ENCODE results near the gene CNTNAP2. TPM values are rescaled to one million over a fixed set of nuclear protein-coding genes. Genes with fewer than 3 reads are reported as not detected.

Gene CNTNAP2
- polyA plus RNA-seq, 2 donors = 0.41 to 0.48 TPM

GRCh38 chr7:146492017-146492416, 375.4 kb downstream of the CNTNAP2 start:
- 44 to 45% methylated on average over 4 of the region's 4 CpGs for WGBS, 2 donors
- Histone ChIP-seq H3K4me3 (ENCODE audit: low read depth in 1 of 2, low read length in 2 of 2) (no peak overlapping the region), H3K27ac (ENCODE audit: low read depth in 2 of 2, low read length in 1 of 2) (no peak overlapping the region), H3K9me3 (ENCODE audit: control insufficient read depth in 2 of 2, insufficient read depth in 1 of 2, low read depth in 1 of 2, low read length in 1 of 2) (peaks cover 0 to 5% of the 10 kb centered on the region in 2 donors), H3K4me1 (ENCODE audit: control insufficient read depth in 2 of 2, insufficient read depth in 2 of 2, low read length in 1 of 2) (no peaks in the 10 kb centered on the region), H3K36me3 (ENCODE audit: control insufficient read depth in 2 of 2, insufficient read depth in 2 of 2, low read length in 1 of 2) (no peaks in the 10 kb centered on the region), H3K27me3 (ENCODE audit: control insufficient read depth in 1 of 2, insufficient read depth in 2 of 2, low read length in 2 of 2) (no peaks in the 10 kb centered on the region)

DNA sequence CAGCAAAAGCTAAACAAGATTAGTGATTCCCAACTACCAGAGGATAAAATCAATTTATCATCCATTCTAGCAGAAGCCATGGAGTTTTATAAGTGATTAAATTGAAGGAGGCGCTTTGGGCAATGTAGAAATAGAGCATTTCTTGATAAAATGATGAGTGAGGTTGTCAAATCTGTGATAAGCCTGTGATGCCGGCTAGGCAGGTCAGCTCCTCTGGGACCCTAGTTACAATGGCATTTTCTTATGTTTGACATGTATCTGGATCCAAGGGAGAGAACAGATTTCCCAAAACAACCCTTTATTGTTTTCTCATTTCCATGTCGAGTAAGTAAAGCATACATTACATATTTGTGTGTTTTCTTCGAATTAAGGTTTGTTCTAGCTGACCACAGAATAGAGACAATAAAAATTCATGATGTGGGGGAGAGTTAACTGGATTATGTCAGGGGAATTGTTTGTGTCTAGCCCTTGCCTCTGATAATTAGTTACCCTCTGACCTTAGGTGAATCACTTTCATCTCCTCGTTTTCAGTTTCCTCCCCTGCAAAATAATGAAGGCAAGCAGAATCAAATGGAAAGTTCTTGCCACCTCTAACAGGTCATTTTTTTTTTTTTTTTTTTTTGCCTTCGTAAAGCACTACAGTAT, 378.5 kb downstream of the CNTNAP2 start:
- H3K27ac ChIP-seq (ENCODE audit: low read depth in 2 of 2, low read length in 1 of 2) = no peak overlapping the region

GRCh38 chr7:146496657-146497056, 380.1 kb downstream of the CNTNAP2 start:
- Histone ChIP-seq H3K9me3 (ENCODE audit: control insufficient read depth in 2 of 2, insufficient read depth in 1 of 2, low read depth in 1 of 2, low read length in 1 of 2) (no peaks in the 10 kb centered on the region), H3K4me1 (ENCODE audit: control insufficient read depth in 2 of 2, insufficient read depth in 2 of 2, low read length in 1 of 2) (no peaks in the 10 kb centered on the region), H3K27ac (ENCODE audit: low read depth in 2 of 2, low read length in 1 of 2) (no peak overlapping the region), H3K36me3 (ENCODE audit: control insufficient read depth in 2 of 2, insufficient read depth in 2 of 2, low read length in 1 of 2) (no peaks in the 10 kb centered on the region), H3K27me3 (ENCODE audit: control insufficient read depth in 1 of 2, insufficient read depth in 2 of 2, low read length in 2 of 2) (no peaks in the 10 kb centered on the region), H3K4me3 (ENCODE audit: low read depth in 1 of 2, low read length in 2 of 2) (no peak overlapping the region)
- WGBS, 2 donors = 55 to 58% methylated on average over 2 of the region's 2 CpGs

More for the DNA sequence above, 378.5 kb downstream of the CNTNAP2 start:
- Histone ChIP-seq H3K4me1 (ENCODE audit: control insufficient read depth in 2 of 2, insufficient read depth in 2 of 2, low read length in 1 of 2) (no peaks in the 10 kb centered on the region), H3K9me3 (ENCODE audit: control insufficient read depth in 2 of 2, insufficient read depth in 1 of 2, low read depth in 1 of 2, low read length in 1 of 2) (no peaks in the 10 kb centered on the region), H3K4me3 (ENCODE audit: low read depth in 1 of 2, low read length in 2 of 2) (no peak overlapping the region), H3K36me3 (ENCODE audit: control insufficient read depth in 2 of 2, insufficient read depth in 2 of 2, low read length in 1 of 2) (no peaks in the 10 kb centered on the region), H3K27me3 (ENCODE audit: control insufficient read depth in 1 of 2, insufficient read depth in 2 of 2, low read length in 2 of 2) (no peaks in the 10 kb centered on the region)
- WGBS, 2 donors = 62 to 64% methylated on average over 6 of the region's 6 CpGs

DNA sequence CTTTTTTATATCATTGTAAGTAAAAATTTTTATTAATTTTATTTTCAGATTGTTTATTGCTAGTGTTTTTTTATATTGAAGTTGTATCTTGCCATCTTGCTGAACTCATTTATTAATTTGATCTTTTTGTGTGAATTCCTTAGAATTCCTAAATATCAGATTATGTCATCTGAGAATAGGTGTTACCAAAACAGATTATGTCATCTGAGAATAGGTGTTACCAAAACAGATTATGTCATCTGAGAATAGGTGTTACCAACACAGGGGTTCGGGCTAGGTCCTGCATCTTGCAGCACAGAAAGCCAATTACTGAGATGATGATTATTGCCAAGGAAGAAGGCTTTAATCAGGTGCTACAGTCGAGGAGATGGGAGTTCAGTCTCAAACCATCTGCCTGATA, 383.4 kb downstream of the CNTNAP2 start:
- H3K9me3 ChIP-seq (ENCODE audit: control insufficient read depth in 2 of 2, insufficient read depth in 1 of 2, low read depth in 1 of 2, low read length in 1 of 2) = peaks cover 4 to 11% of the 10 kb centered on the region in 2 donors
- no peaks in the 10 kb centered on the region for H3K36me3 ChIP-seq (ENCODE audit: control insufficient read depth in 2 of 2, insufficient read depth in 2 of 2, low read length in 1 of 2)
- H3K4me1 ChIP-seq (ENCODE audit: control insufficient read depth in 2 of 2, insufficient read depth in 2 of 2, low read length in 1 of 2) = no peaks in the 10 kb centered on the region
- H3K27ac ChIP-seq (ENCODE audit: low read depth in 2 of 2, low read length in 1 of 2) = no peak overlapping the region
- WGBS, 2 donors = 59 to 63% methylated on average over 2 of the region's 2 CpGs
- H3K27me3 ChIP-seq (ENCODE audit: control insufficient read depth in 1 of 2, insufficient read depth in 2 of 2, low read length in 2 of 2) = no peaks in the 10 kb centered on the region
- H3K4me3 ChIP-seq (ENCODE audit: low read depth in 1 of 2, low read length in 2 of 2) = no peak overlapping the region

- H3K4me1 ChIP-seq (ENCODE audit: control insufficient read depth in 2 of 2, insufficient read depth in 2 of 2, low read length in 1 of 2) = no peaks in the 10 kb centered on the region
- peaks cover 15 to 27% of the 10 kb centered on the region in 2 donors for H3K9me3 ChIP-seq (ENCODE audit: control insufficient read depth in 2 of 2, insufficient read depth in 1 of 2, low read depth in 1 of 2, low read length in 1 of 2)
- H3K36me3 ChIP-seq (ENCODE audit: control insufficient read depth in 2 of 2, insufficient read depth in 2 of 2, low read length in 1 of 2) = no peaks in the 10 kb centered on the region
- H3K4me3 ChIP-seq (ENCODE audit: low read depth in 1 of 2, low read length in 2 of 2) = no peak overlapping the region
- no peak overlapping the region for H3K27ac ChIP-seq (ENCODE audit: low read depth in 2 of 2, low read length in 1 of 2)
- H3K27me3 ChIP-seq (ENCODE audit: control insufficient read depth in 1 of 2, insufficient read depth in 2 of 2, low read length in 2 of 2) = no peaks in the 10 kb centered on the region
- 90 to 94% methylated on average over 5 of the region's 5 CpGs for WGBS, 2 donors
These were observed 387.2 kb downstream of the CNTNAP2 start for GRCh38 chr7:146503844-146504243.

- Histone ChIP-seq H3K4me1 (ENCODE audit: control insufficient read depth in 2 of 2, insufficient read depth in 2 of 2, low read length in 1 of 2) (no peaks in the 10 kb centered on the region), H3K27ac (ENCODE audit: low read depth in 2 of 2, low read length in 1 of 2) (no peak overlapping the region), H3K36me3 (ENCODE audit: control insufficient read depth in 2 of 2, insufficient read depth in 2 of 2, low read length in 1 of 2) (no peaks in the 10 kb centered on the region), H3K9me3 (ENCODE audit: control insufficient read depth in 2 of 2, insufficient read depth in 1 of 2, low read depth in 1 of 2, low read length in 1 of 2) (peaks cover 16 to 20% of the 10 kb centered on the region in 2 donors), H3K27me3 (ENCODE audit: control insufficient read depth in 1 of 2, insufficient read depth in 2 of 2, low read length in 2 of 2) (no peaks in the 10 kb centered on the region), H3K4me3 (ENCODE audit: low read depth in 1 of 2, low read length in 2 of 2) (no peak overlapping the region)
- 57 to 73% methylated on average over 1 of the region's 1 CpG for WGBS, 2 donors
These were observed 393.6 kb downstream of the CNTNAP2 start for GRCh38 chr7:146510088-146510680.

GRCh38 chr7:146514304-146514703, 397.7 kb downstream of the CNTNAP2 start:
- Histone ChIP-seq H3K27ac (ENCODE audit: low read depth in 2 of 2, low read length in 1 of 2) (no peak overlapping the region), H3K4me1 (ENCODE audit: control insufficient read depth in 2 of 2, insufficient read depth in 2 of 2, low read length in 1 of 2) (no peaks in the 10 kb centered on the region), H3K27me3 (ENCODE audit: control insufficient read depth in 1 of 2, insufficient read depth in 2 of 2, low read length in 2 of 2) (no peaks in the 10 kb centered on the region), H3K9me3 (ENCODE audit: control insufficient read depth in 2 of 2, insufficient read depth in 1 of 2, low read depth in 1 of 2, low read length in 1 of 2) (peaks cover 0 to 6% of the 10 kb centered on the region in 2 donors), H3K36me3 (ENCODE audit: control insufficient read depth in 2 of 2, insufficient read depth in 2 of 2, low read length in 1 of 2) (no peaks in the 10 kb centered on the region), H3K4me3 (ENCODE audit: low read depth in 1 of 2, low read length in 2 of 2) (no peak overlapping the region)
- WGBS, 2 donors = 79 to 87% methylated on average over 1 of the region's 1 CpG

- Histone ChIP-seq H3K27ac (ENCODE audit: low read depth in 2 of 2, low read length in 1 of 2) (no peak overlapping the region), H3K36me3 (ENCODE audit: control insufficient read depth in 2 of 2, insufficient read depth in 2 of 2, low read length in 1 of 2) (no peaks in the 10 kb centered on the region)
- 67 to 72% methylated on average over 2 of the region's 2 CpGs for WGBS, 2 donors
These were observed 412.0 kb downstream of the CNTNAP2 start for GRCh38 chr7:146528581-146528980.

GRCh38 chr7:146539836-146540235, 423.2 kb downstream of the CNTNAP2 start:
- H3K4me3 ChIP-seq (ENCODE audit: low read depth in 1 of 2, low read length in 2 of 2) = no peak overlapping the region
- H3K4me1 ChIP-seq (ENCODE audit: control insufficient read depth in 2 of 2, insufficient read depth in 2 of 2, low read length in 1 of 2) = no peaks in the 10 kb centered on the region
- no peaks in the 10 kb centered on the region for H3K27me3 ChIP-seq (ENCODE audit: control insufficient read depth in 1 of 2, insufficient read depth in 2 of 2, low read length in 2 of 2)
- H3K9me3 ChIP-seq (ENCODE audit: control insufficient read depth in 2 of 2, insufficient read depth in 1 of 2, low read depth in 1 of 2, low read length in 1 of 2) = peaks cover 3 to 5% of the 10 kb centered on the region in 2 donors
- no peaks in the 10 kb centered on the region for H3K36me3 ChIP-seq (ENCODE audit: control insufficient read depth in 2 of 2, insufficient read depth in 2 of 2, low read length in 1 of 2)
- no peak overlapping the region for H3K27ac ChIP-seq (ENCODE audit: low read depth in 2 of 2, low read length in 1 of 2)
- 17 to 39% methylated on average over 1 of the region's 1 CpG for WGBS, 2 donors

More at GRCh38 chr7:146528581-146528980, 412.0 kb downstream of the CNTNAP2 start:
- no peaks in the 10 kb centered on the region for H3K4me1 ChIP-seq (ENCODE audit: control insufficient read depth in 2 of 2, insufficient read depth in 2 of 2, low read length in 1 of 2)
- H3K9me3 ChIP-seq (ENCODE audit: control insufficient read depth in 2 of 2, insufficient read depth in 1 of 2, low read depth in 1 of 2, low read length in 1 of 2) = no peaks in the 10 kb centered on the region
- H3K4me3 ChIP-seq (ENCODE audit: low read depth in 1 of 2, low read length in 2 of 2) = no peak overlapping the region
- H3K27me3 ChIP-seq (ENCODE audit: control insufficient read depth in 1 of 2, insufficient read depth in 2 of 2, low read length in 2 of 2) = no peaks in the 10 kb centered on the region

GRCh38 chr7:146542101-146542500, 425.5 kb downstream of the CNTNAP2 start:
- Histone ChIP-seq H3K36me3 (ENCODE audit: control insufficient read depth in 2 of 2, insufficient read depth in 2 of 2, low read length in 1 of 2) (no peaks in the 10 kb centered on the region), H3K4me1 (ENCODE audit: control insufficient read depth in 2 of 2, insufficient read depth in 2 of 2, low read length in 1 of 2) (no peaks in the 10 kb centered on the region), H3K4me3 (ENCODE audit: low read depth in 1 of 2, low read length in 2 of 2) (no peak overlapping the region), H3K27ac (ENCODE audit: low read depth in 2 of 2, low read length in 1 of 2) (no peak overlapping the region), H3K27me3 (ENCODE audit: control insufficient read depth in 1 of 2, insufficient read depth in 2 of 2, low read length in 2 of 2) (no peaks in the 10 kb centered on the region), H3K9me3 (ENCODE audit: control insufficient read depth in 2 of 2, insufficient read depth in 1 of 2, low read depth in 1 of 2, low read length in 1 of 2) (peaks cover 3 to 5% of the 10 kb centered on the region in 2 donors)
- 44 to 58% methylated on average over 2 of the region's 2 CpGs for WGBS, 2 donors
